Neural cell (in vitro differentiated cells): ENCODE results near the gene ATXN2L. TPM values are rescaled to one million over a fixed set of nuclear protein-coding genes. Genes with fewer than 3 reads are reported as not detected.

Experiments
- H2AFZ ChIP-seq: fragments of 200-600, 300-800 bp; sonication (generic), shearing (Covaris generic); 2 replicates; pipeline ENCODE4 v1.6.0; 2014; ENCODE audit warnings: low read depth, mild to moderate bottlenecking, antibody characterized with exemption, low read length, moderate library complexity
- H3F3A ChIP-seq: fragments of 200-600 bp; shearing (Covaris generic); 2 replicates; pipeline ENCODE4 v1.6.1; 2016; ENCODE audit warnings: mild to moderate bottlenecking, moderate library complexity, mixed read lengths, antibody characterized with exemption, low read length; ENCODE audit not compliant: insufficient read depth, poor library complexity, severe bottlenecking
- H3K27ac ChIP-seq: fragments of 200-600, 300-800 bp; sonication (generic), shearing (Covaris generic); 2 replicates; pipeline ENCODE4 v1.5.1; 2014; ENCODE audit warnings: mild to moderate bottlenecking, low read length, moderate library complexity
- H3K27me3 ChIP-seq: fragments of 300-800, 200-600 bp; sonication (generic), shearing (Covaris generic); 2 replicates; pipeline ENCODE4 v1.6.0; 2014; ENCODE audit warnings: mild to moderate bottlenecking, low read depth, low read length, moderate library complexity; ENCODE audit not compliant: insufficient read depth
- H3K36me3 ChIP-seq: fragments of 300-800, 200-600 bp; sonication (generic), shearing (Covaris generic); 2 replicates; pipeline ENCODE4 v1.5.1; 2014; ENCODE audit warnings: mild to moderate bottlenecking, antibody characterized with exemption, low read length, moderate library complexity; ENCODE audit not compliant: insufficient read depth
- H3K4me2 ChIP-seq: fragments of 300-800, 200-600 bp; sonication (generic), shearing (Covaris generic); 2 replicates; pipeline ENCODE4 v1.6.0; 2014; ENCODE audit warnings: mild to moderate bottlenecking, low read length
- H3K4me3 ChIP-seq: fragments of 300-800, 200-600 bp; sonication (generic), shearing (Covaris generic); 2 replicates; pipeline ENCODE4 v1.5.1; 2014; ENCODE audit warnings: mild to moderate bottlenecking, low read length, moderate library complexity
- H3K79me2 ChIP-seq: fragments of 200-600 bp; shearing (Covaris generic); replicated peaks from 2 replicates; pipeline ENCODE4 v1.6.0; 2014; ENCODE audit warnings: mild to moderate bottlenecking, low read length, moderate library complexity; ENCODE audit not compliant: insufficient read depth
- H3K9ac ChIP-seq: fragments of 300-800, 200-600 bp; sonication (generic), shearing (Covaris generic); 2 replicates; pipeline ENCODE4 v1.6.1; 2016; ENCODE audit warnings: mild to moderate bottlenecking, low read length, mixed read lengths
- H3K9me2 ChIP-seq: fragments of 200-600 bp; shearing (Covaris generic); 2 replicates; pipeline ENCODE4 v1.6.1; 2016; ENCODE audit warnings: mild to moderate bottlenecking, low read length, mixed read lengths; ENCODE audit not compliant: insufficient read depth
- H3K9me3 ChIP-seq: fragments of 200-600, 300-800 bp; sonication (generic), shearing (Covaris generic); 2 replicates; pipeline ENCODE4 v1.6.1; 2016; ENCODE audit warnings: mild to moderate bottlenecking, mixed run types, low read length, moderate library complexity, mixed read lengths
- H4K20me1 ChIP-seq: fragments of 200-600 bp; shearing (Covaris generic); 2 replicates; pipeline ENCODE4 v1.6.1; 2016; ENCODE audit warnings: mild to moderate bottlenecking, mixed run types; ENCODE audit not compliant: insufficient read depth
- EP300 ChIP-seq: fragments of 450-650 bp; conservative IDR thresholded peaks from 2 replicates; pipeline ENCODE4 v1.6.1; 2014; ENCODE audit warnings: antibody characterized with exemption, mild to moderate bottlenecking, moderate library complexity; ENCODE audit not compliant: poor library complexity, severe bottlenecking
- EZH2 ChIP-seq: fragments of 200-600, 300-800 bp; shearing (Covaris generic), sonication (generic); IDR thresholded peaks from 2 replicates; pipeline ENCODE4 v1.6.1; 2014; ENCODE audit warnings: antibody characterized with exemption, low read length, borderline replicate concordance, mild to moderate bottlenecking; ENCODE audit not compliant: insufficient read depth, poor library complexity, severe bottlenecking
- MXI1 ChIP-seq: fragments of 450-650 bp; conservative IDR thresholded peaks from 2 replicates; pipeline ENCODE4 v1.6.1; 2014; ENCODE audit warnings: antibody characterized with exemption, mild to moderate bottlenecking; ENCODE audit not compliant: poor library complexity, severe bottlenecking
- POLR2AphosphoS5 ChIP-seq: IDR thresholded peaks from 2 replicates; pipeline ENCODE4 v1.6.1; 2012
- RAD21 ChIP-seq: fragments of 450-650 bp; conservative IDR thresholded peaks from 2 replicates; pipeline ENCODE4 v1.6.1; 2014; ENCODE audit warnings: antibody characterized with exemption, mild to moderate bottlenecking, moderate library complexity
- SMC3 ChIP-seq: fragments of 450-650 bp; conservative IDR thresholded peaks from 2 replicates; pipeline ENCODE4 v1.6.1; 2014; ENCODE audit warnings: antibody characterized with exemption, mild to moderate bottlenecking, moderate library complexity; ENCODE audit not compliant: poor library complexity
- TAF1 ChIP-seq: IDR thresholded peaks from 2 replicates; pipeline ENCODE4 v1.6.1; 2012; ENCODE audit warnings: low read depth
- polyA plus RNA-seq: library from polyadenylated mRNA; depleted of rRNA; stranded (reverse); fragments of >200 nt; gene quantifications from 2 replicates; pipeline ENCODE4 v1.2.3, GENCODE V29; 2014
- TF ChIP-seq, protein P1 (sequence below): IDR thresholded peaks from 2 replicates; pipeline ENCODE4 v1.6.1; 2012; ENCODE audit warnings: borderline replicate concordance
- TF ChIP-seq, protein P2 (sequence below): fragments of 450-650 bp; IDR thresholded peaks from 2 replicates; pipeline ENCODE4 v1.5.1; 2014; ENCODE audit warnings: antibody characterized with exemption, mild to moderate bottlenecking, moderate library complexity; ENCODE audit not compliant: poor library complexity, severe bottlenecking

The ATXN2L gene
- polyA plus RNA-seq, 1 donor from 2014 or later = 24.0 TPM

DNA sequence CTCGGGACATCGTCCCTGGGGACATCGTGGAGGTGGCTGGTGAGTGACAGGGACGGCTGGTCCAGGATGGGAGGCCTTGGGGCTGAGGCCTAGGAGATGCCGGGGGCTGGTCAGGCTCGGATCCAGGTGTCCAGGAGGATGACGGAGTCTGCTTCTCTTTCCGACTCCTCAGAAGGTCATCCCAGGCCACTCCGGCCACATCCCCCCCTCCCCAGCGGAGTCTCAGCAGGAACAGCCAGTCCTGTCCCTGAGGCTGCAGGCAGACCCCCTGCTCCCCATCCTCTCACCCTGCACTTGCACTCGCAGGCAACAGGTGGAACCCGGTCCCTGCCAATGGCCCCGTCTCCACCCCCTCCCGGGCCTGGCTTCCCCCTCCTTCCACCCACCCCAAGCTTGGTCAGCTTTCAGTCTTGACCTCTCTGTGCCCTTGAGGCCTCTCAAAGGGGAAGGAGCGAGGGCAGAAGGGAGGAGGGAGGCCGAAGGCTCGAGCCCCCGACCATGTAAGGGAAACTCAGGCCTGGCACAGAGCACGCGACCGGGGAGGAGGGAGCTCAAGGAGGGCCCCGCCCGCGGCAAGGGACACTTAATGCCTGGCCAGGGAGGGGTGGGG, 59.9 kb downstream of the ATXN2L start:
- no peaks in the 10 kb centered on the region for H3K79me2 ChIP-seq
- H3K27me3 ChIP-seq = no peaks in the 10 kb centered on the region
- TF ChIP-seq POLR2AphosphoS5 (no peak), TAF1 (no peak), EZH2 (no peak), SMC3 (no peak), MXI1 (no peak), RAD21 (no peak), EP300 (no peak)
- TF ChIP-seq, protein P1, sequence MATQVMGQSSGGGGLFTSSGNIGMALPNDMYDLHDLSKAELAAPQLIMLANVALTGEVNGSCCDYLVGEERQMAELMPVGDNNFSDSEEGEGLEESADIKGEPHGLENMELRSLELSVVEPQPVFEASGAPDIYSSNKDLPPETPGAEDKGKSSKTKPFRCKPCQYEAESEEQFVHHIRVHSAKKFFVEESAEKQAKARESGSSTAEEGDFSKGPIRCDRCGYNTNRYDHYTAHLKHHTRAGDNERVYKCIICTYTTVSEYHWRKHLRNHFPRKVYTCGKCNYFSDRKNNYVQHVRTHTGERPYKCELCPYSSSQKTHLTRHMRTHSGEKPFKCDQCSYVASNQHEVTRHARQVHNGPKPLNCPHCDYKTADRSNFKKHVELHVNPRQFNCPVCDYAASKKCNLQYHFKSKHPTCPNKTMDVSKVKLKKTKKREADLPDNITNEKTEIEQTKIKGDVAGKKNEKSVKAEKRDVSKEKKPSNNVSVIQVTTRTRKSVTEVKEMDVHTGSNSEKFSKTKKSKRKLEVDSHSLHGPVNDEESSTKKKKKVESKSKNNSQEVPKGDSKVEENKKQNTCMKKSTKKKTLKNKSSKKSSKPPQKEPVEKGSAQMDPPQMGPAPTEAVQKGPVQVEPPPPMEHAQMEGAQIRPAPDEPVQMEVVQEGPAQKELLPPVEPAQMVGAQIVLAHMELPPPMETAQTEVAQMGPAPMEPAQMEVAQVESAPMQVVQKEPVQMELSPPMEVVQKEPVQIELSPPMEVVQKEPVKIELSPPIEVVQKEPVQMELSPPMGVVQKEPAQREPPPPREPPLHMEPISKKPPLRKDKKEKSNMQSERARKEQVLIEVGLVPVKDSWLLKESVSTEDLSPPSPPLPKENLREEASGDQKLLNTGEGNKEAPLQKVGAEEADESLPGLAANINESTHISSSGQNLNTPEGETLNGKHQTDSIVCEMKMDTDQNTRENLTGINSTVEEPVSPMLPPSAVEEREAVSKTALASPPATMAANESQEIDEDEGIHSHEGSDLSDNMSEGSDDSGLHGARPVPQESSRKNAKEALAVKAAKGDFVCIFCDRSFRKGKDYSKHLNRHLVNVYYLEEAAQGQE = no peak
- TF ChIP-seq, protein P2, sequence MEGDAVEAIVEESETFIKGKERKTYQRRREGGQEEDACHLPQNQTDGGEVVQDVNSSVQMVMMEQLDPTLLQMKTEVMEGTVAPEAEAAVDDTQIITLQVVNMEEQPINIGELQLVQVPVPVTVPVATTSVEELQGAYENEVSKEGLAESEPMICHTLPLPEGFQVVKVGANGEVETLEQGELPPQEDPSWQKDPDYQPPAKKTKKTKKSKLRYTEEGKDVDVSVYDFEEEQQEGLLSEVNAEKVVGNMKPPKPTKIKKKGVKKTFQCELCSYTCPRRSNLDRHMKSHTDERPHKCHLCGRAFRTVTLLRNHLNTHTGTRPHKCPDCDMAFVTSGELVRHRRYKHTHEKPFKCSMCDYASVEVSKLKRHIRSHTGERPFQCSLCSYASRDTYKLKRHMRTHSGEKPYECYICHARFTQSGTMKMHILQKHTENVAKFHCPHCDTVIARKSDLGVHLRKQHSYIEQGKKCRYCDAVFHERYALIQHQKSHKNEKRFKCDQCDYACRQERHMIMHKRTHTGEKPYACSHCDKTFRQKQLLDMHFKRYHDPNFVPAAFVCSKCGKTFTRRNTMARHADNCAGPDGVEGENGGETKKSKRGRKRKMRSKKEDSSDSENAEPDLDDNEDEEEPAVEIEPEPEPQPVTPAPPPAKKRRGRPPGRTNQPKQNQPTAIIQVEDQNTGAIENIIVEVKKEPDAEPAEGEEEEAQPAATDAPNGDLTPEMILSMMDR = no peak
- H3K4me2 ChIP-seq = no peak overlapping the region
- H3K9me3 ChIP-seq = no peaks in the 10 kb centered on the region
- H3K27ac ChIP-seq = no peak overlapping the region
- H4K20me1 ChIP-seq = no peaks in the 10 kb centered on the region
- H3K4me3 ChIP-seq = no peak overlapping the region
- no peaks in the 10 kb centered on the region for H3F3A ChIP-seq
- no peak overlapping the region for H3K9ac ChIP-seq
- H2AFZ ChIP-seq = no peak overlapping the region
- H3K36me3 ChIP-seq = no peaks in the 10 kb centered on the region
- H3K9me2 ChIP-seq = no peaks in the 10 kb centered on the region

DNA sequence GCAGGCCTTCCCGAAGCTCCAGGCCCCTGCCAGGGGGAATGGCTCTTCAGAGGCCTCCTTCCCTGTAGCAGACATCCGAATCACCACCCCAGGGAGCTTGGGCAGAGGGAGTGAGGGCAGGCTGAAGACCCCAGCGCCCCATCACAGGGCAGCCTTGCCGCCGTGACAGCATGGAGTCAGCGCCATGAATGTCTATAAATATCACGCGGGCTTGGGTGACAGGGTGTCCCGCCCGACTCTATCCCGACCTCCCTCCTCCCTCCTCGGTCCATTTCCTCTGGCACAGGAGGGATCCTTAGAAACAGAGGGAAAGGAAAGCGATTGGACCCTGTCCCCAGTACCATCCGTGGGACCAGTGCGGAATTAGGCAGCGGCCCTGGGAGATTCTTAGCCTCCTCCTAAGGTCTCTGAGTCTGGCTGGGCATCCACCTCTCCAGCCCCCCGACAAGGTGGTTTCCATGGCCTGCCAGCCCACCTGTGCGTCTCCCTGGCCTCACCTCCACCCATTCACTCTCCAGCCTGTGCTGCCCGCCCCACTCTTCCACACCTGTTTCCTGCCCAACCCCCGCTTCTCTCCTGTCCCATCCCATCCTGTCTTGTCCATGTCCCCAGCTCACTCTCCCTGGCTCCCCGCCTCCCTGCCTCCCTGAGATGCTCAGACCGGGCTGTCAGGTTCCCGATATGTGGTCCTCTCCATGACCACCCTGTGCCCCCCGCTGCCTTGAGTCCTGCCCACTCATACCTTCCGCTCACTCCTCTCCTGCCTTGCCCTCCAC, 60.6 kb downstream of the ATXN2L start:
- no peaks in the 10 kb centered on the region for H3K36me3 ChIP-seq
- H3K27me3 ChIP-seq = no peaks in the 10 kb centered on the region
- H3K4me3 ChIP-seq = no peak overlapping the region
- H3K79me2 ChIP-seq = no peaks in the 10 kb centered on the region
- H3K9me3 ChIP-seq = no peaks in the 10 kb centered on the region
- H3K9ac ChIP-seq = no peak overlapping the region
- no peak overlapping the region for H3K4me2 ChIP-seq
- no peaks in the 10 kb centered on the region for H3F3A ChIP-seq
- TF ChIP-seq, protein P1 = no peak
- TF ChIP-seq EZH2 (no peak), POLR2AphosphoS5 (no peak), MXI1 (no peak), EP300 (no peak), SMC3 (no peak), RAD21 (no peak), TAF1 (no peak)
- TF ChIP-seq, protein P2 = no peak
- no peak overlapping the region for H3K27ac ChIP-seq
- H2AFZ ChIP-seq = no peak overlapping the region
- H3K9me2 ChIP-seq = no peaks in the 10 kb centered on the region
- no peaks in the 10 kb centered on the region for H4K20me1 ChIP-seq
